Raji (cell line): ENCODE results near the gene SCTR.

ENCODE experiments used
- POLR2A ChIP-seq: IDR thresholded peaks from 2 replicates; pipeline ENCODE4 v1.6.1; 2011; ENCODE audit warnings: low read depth, low read length, control low read depth; ENCODE audit not compliant: insufficient read depth

The SCTR gene

DNA sequence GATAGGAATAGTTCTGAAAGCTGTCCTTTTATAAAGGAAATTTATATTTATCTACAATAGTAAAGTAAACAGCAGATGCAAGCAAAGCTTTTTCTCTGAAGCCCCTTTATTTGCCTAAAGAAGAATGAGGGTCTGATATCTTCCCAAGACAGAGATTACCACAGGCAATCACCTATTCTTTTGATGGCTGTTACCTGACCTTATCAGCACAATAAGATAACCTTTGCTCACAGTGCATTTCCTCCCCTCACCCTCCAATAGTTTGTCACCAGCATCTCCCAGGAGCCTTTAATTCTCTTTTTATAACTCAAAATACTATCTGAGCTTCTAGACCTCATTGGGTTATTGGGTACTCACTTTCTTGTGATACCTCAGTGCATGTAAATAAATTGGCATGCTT is 13.5 kb upstream of the SCTR start:
- TF ChIP-seq POLR2A: no peak

DNA sequence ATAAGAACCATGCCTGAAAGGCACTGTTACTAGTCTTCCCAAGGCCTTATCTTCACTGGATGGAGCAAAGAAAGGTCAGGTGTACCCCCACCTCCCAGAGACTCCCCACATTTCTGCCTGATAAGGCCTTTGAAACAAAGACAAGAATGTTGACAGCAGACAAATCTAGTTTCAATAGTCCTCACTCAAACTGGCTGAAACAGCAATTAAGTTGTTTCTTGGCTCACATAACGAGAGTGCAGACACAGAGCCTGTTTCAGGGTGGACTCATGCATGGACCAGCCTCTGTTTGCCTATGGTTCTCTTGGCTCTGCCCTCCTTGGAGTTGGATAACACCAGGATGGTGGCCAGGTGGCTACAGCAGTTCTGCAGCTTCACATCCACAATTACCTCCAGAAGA is 12.4 kb upstream of the SCTR start:
- TF ChIP-seq POLR2A: no peak

DNA sequence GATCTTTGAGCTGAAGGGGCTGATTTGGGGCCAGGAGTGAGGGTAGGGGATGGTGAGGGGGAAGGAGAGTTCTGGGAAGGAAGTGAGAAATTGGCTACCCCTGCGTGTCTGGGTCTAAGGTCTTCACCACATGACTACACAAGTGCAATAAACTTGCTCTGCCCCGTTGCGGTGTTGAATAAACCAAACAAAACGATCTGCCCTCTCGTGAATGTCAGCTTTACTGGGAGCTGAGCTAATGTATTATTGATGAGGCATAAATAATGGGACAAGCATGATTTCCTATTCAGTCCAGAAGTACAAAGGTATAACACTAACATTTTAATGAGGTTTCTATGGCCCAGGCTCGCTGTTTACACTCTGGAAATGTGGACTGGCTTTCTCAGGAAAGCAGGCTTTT is 11.9 kb upstream of the SCTR start:
- TF ChIP-seq POLR2A: no peak

DNA sequence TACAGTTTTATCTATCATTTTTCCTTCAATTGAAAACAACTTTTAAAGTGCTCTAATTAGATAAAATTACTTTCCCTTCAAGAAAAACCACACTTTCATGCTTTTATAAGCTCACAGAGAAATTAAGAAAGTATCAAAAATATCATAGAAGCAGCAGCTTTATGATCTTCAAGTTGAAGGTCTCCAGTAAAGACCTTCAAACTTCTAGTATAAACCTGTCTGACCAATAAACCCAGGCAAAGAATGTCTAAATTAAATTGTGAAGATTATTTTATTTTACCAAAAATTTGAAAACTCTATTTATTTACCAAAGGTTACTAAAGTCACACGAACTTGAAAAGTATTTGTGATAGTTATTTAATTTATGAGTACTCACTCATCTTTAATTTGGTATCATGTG is 9.3 kb upstream of the SCTR start:
- no peak for TF ChIP-seq POLR2A

DNA sequence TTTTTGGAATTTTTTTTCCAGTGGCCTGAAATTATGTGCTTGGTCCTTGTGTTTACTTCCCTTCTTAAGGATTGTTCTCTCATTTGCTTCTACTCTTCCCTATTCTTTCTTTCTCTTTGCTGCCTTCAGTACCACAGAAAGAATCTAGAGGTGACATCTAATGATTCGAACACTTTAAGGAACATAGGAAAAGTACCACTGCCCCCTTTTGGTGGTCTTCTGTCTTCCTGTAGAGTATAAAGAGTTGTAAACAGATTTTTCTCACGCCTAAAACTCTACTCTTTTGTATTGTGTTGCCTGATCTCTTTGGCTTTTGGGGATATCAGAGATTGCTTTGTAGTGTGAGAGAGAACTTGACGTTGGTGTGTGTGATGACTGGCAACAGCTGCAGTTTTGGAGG is 7.0 kb upstream of the SCTR start:
- no peak for TF ChIP-seq POLR2A

DNA sequence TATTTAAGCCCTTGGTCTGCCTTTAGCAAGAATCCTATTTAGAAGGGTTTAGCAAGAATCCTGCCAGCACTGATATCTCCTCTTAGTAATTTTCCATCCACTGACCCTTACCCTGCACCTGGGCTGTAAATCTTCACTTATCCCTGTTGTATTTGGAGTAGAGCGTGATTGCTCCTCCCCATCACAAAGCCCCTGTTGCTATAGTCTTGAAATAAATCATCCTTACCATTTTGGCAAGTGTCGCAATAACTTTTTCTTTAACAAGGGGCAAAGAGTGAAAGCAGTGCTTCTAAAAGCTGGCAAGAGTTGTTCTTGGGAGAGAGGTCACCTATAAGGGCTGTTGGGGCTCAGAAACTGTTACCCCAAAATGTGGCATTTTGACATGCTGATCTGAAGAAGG is 3.7 kb upstream of the SCTR start:
- TF ChIP-seq POLR2A: no peak

DNA sequence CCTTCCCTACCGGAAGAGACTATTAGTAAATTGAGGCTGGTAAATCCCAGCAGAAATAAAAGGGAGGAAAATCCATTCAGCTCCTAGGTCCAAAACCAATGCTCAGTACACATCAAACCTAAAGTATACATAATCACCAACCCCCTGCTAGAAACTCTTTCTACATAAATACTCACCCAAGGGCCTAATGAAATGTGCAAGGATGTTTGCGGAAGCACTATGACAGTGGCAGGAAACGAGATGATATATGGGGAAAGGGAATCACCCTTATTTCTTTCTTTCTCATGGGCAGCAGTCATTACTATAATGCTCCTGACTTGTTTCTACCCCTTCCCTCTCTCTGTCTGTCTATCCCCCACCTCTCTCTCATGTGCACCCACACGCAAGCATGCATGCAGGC is 1.3 kb upstream of the SCTR start:
- no peak for TF ChIP-seq POLR2A

DNA sequence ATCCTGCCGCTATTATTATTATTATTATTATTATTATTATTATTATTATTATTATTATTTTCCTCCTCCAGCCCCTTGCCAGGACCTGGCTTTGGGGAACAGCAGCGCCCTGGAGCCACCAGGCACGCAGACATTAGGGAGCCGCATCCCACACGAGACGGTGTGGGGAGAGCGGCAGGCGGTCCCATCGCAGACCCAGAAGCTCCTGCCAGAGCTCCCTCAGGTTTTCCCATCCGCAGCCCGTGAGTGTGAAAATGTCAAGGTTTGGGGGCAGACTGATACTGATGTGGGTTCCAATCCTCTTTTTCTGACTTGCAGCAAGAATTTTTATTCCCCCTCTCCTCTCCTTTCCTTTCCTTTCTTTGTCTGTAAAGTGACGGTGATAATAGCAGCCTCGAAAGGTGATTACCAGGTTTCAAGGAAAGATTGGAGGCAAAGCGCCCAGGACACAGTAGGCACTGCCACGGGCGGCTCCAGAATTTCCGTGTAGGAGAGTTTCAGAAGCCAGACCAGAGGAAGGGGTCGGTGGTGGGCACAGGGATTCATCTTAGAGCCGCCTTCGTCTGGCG is 816 bp downstream of the SCTR start:
- no peak for TF ChIP-seq POLR2A

DNA sequence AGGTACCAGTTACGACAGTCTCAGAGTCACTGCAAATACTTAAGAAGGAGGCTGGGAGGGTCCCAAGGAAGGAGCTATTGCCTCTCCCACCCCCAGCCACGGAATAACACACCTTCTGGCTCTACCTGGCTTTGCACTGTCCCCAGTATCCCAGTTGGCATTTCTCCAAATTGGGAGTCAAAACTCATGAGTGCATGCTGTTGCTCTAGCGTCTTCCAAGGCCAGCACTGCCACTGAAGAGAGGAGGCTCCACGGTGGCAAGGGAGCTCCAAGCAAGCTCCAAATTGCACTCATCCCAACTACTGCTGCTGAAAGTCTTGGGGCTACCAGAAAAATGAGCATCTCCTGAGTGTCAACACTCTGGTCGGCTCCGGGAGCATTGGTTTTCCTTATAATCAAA is 1.6 kb downstream of the SCTR start:
- TF ChIP-seq POLR2A: no peak

DNA sequence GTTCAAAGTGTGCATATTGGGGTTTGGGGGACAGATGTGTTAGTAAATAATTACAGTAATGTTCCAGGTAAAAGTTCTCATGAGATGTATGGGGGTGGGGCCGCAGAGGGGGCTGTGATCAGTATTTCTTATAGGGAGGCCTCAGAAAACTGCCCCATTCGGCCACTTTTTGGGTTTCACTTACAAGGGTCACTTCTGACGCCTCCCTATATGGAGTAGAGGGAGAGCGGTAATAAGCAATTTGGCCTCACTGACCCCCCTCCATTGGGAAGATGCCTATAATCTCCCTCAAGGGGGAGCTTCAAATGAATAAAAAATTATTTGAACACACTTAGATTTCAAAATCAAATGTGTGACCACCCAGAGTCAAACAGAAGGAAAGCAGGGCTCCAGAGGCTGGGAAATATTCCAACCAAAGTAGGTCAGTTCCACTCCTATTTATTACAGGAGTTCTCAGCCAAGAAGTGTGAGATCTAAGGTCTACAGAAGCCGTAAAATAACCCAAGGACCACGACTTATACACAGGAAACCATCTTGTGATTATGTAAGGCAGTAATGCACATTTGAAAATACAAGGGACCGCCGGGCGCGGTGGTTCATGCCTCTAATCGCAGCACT is 2.7 kb downstream of the SCTR start:
- TF ChIP-seq POLR2A: no peak

DNA sequence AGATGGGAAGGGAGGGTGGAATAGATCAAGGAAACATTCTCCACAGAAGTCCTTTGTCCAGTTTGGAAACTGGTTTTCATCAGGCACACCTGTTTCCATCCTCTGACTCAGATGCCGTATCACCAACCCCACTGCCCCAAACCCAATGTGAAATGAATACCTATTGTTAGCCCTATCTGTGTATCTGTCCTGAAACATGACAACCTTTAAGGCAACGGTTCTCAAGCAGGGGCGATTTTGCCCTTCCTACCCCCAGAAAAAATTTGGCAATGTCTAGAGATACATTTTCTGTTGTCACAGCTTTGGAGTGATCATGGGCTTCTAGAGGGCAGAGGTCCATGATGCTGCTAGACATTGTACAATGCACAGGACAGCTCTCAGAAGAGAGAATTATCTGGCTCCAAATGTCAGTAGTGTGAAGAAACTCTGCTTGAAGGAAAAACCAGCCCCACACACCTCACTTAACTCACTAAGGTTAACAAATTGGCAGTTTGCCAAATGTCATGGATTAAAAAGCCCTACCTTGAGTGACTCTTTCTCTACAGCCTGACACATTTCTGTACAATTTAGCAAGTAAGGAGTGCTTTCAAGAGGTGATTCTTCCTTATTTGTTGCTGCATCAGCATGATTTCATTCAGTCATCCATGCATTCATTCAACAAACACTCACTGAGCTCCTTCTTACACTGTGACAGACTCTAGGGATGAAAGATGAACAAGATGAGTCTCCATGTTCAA is 3.4 kb downstream of the SCTR start:
- TF ChIP-seq POLR2A: no peak

DNA sequence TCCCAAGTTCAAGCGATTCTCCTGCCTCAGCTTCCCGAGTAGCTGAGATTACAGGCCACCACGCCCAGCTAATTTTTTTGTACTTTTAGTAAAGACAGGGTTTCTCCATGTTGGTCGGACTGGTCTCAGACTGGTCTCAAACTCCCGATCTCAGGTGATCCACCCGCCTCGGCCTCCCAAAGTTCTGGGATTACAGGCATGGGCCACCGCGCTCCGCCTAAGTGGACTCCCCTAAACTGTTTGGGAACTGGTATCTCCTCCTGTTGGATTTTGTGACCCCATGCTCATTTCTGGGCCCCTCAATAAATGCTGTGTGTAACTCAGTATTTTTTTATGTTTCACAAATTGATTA is 5.2 kb downstream of the SCTR start:
- TF ChIP-seq POLR2A: no peak

DNA sequence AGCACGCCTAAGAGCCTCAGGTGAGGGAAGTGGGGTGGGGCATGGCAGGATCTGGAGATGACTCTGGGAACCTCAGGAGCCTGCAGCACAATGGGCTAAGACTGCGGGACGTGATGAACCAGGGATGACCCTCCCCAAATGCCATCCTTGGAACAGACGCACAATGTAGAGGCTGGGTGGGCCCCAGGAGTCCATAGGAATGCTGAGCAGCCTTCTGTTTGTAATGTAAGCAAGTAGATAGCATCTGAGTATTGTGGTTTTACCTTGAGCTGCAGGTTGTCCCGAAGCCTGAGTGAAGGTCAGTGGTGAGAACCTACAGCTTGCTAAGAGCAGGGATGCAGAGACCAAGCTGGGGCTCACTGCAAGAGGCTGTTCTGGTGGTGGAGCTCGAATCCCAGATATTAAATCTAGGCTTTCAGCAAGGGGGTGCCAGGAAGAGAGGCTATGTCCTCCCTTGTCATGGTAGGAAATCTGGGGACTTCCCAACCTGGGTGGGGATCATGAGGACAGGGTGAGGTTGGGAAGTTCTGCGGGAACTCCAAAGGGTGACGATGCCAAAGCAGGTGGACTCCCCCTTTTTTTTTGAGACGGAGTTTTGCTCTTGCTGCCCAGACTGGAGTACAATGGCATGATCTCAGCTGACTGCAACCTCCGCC is 5.8 kb downstream of the SCTR start:
- TF ChIP-seq POLR2A: no peak

DNA sequence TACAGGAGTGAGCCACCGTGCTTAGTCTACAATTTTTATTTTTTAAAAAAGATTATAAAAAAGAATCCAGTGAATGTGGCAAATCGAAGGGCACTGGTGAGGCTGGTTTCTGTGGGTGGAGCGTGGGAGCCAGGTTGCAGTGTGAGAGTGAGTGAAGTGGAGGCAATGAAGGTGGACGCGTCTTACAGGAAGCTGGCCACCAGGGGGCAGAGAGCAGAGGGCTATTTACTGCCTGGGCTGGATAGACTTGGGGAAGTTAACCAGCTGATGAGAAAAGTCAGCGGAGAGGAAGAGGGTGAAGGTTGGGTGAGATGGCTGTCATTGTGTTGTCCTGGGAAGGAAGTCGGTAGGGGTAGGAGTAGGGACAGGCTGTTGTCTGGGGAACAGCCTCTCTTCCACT is 6.8 kb downstream of the SCTR start:
- TF ChIP-seq POLR2A: no peak

DNA sequence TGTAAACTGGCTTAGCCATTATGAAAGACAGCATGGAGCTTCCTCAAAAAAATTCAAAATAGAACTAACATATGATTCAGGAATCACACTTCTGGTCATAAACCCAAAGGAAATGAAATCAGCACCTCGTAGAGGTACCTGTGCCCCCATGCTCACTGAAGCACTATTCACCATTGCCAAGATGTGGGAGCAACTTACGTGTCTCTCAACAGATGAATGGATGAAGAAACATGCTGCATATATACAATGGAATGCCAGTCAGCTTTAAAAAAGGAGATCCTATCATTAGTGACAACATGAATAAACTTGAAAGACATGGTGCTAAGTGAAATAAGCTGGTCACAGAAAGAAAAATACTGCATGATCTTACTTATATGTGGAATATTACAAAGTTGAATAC is 8.2 kb downstream of the SCTR start:
- TF ChIP-seq POLR2A: no peak

DNA sequence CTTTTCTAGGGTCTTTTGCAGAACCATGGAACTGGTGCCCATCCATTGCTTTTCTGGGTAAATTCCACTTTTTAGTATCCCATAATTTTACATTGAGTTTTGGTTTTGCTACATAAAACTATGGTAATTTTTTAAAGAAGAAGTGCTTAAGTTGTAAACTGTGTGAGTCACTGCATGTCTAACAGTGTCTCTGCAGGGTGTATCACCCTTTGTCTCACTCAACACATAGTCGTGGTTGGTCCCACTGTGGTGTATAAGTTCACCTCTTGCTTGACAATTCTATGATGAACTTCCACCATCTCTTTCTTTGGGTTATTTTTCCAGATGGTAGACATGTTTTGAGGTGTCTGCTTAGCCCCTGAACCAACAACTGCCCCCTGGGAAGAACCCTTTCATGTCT is 10.5 kb downstream of the SCTR start:
- no peak for TF ChIP-seq POLR2A
